Activated CD4-positive, alpha-beta T cell treated with anti-CD3 and anti-CD28 coated beads, Interleukin-2, amount 50 U/mL, for 48 hours (primary cell): ENCODE results near the gene FCN3.

ENCODE experiments used
- DNase-seq, 2 experiments: peaks; one replicate each; pipeline ENCODE4 v3.0.0-alpha.2; 2020

Gene FCN3

DNA sequence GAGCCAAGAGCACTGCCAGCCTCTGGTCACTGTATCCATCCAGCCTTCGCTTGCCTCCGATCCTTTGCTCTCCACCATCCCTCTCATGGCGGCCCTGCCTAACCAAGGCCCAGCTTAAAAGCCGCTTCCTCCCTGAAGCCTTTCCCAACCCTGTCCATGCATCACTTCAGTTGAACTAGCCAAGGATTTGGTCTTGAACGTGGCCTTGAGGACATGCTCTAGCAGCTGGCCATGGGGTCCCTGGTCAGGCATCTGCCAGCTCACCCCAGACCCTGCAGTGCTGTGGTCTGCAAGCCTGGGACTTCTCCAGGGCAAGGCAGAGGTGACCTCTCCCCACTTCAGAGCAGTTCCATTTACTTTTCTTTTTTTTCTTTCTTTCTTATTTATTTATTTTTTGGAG, 37.9 kb downstream of the FCN3 start:
- no peak for DNase-seq

DNA sequence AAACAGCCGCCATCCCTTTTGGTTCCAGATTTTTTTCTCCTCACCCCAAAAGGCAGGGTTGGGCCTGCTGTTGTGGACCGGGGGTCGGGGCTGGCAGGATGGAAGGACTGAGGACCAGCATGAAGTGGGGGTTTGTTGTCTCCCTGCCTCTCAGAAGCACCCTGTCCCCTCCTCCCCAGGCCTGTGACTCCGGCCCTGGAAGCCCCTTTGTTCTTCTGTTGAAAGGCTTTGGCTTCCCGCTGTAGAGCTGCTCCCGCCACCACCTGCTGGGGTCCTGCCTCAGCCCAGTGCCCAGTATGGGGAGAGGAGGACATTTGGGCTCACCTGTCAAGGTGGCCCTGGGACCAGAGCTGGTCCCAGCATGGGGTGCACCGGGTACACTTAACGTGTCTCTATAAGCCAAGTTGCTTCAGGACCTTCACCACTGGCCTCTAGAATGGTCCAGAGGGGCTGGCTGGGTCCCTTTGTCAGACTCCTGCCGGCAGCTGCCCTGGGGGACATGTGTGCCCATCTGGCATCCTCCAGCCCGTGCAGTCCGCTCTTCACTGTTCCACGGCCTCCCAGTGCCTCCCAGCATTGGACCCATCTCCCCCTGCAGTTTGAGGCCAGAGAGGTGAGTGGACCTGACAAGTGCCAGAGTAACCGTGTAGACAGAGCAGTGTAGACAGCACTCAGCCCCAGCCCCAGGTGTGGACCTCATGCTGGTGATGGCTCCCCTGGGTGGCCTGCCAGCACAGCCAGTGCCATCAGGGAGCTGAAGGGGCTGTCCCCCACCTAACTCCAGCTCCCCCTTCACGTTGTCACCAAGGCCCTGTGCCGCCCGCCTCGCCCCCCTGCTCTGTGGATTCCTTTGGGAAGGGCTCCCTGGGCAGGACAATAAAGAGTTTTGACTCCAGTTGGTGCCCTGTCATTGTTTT, 38.9 kb downstream of the FCN3 start:
- no peak for DNase-seq

DNA sequence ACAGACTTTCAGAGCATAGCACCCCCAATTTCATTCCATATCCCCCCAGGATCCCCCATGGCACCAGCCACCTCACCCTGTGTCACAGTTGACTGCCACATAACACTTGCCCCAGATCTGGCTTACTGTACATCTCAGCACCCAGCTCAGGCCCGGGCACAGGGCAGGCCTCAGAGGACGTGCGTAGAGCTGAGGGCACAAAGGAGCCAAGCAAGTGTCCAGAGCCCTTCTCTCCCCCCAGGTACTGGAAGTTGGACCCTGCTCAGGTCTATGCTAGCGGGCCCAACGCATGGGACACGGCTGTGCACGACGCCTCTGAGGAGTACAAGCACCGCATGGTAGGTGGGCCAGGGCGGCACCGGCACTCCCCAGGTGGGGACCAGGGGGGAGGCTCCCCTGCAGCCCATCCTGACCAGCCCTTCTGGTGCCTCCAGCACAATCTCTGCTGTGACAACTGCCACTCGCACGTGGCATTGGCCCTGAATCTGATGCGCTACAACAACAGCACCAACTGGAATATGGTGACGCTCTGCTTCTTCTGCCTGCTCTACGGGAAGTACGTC, 40.8 kb downstream of the FCN3 start:
- DNase-seq: no peak

DNA sequence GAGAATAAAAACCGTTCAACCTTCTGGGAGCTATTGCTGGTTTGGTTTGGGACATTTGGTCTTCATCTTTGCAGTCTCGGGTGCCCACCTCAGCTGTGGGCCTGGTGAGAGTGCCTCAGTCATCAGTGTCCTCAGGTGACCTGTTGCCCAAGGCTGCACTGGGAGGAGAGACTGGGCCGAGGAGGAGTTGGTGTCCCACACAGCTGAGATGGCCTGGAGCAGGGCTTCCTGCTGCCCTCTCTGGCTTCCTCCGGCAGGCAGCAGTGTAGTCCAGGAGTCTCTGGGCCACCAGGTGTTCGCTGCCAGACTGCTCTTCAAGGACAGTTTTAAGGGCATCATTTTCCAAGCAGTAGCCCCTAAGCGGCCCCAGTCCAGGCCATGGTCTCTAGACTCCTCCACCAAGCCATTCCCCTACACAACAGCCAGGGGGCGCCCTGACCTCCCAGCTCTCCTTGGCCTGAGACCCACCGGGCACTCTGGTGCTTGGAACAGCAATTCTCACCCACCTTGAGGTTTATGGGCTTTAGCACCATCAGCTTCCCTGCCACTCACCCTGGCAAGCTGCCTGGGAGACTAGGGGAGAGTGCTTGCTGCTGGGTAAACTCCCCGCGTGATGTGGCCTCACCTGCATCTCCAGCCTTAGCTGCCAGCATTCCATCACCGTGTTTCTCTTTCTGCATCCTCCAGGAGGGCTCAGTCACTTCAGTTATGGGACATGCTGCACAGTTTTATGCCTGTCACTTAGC, 41.9 kb downstream of the FCN3 start:
- peak; percentile 61 to 65 for DNase-seq

DNA sequence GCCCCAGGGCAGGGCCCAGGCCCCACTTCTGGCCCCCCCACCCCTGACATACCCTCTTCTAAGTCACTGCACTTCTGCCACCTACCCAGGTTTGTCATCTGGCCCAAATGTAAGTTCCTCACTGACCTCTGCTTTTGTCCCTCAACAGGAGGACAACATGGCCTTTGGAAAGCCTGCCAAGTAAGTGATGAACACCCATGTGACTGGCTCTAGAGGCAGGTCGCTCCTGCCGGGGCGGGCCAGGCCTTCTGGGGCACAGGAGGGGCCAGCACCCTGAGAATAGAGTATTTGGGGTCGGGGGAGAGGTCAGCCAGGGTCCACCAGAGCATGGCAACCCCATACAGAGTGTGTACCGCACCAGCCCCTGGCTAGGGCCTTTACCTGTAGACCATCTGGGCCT, 42.7 kb downstream of the FCN3 start:
- no peak for DNase-seq

DNA sequence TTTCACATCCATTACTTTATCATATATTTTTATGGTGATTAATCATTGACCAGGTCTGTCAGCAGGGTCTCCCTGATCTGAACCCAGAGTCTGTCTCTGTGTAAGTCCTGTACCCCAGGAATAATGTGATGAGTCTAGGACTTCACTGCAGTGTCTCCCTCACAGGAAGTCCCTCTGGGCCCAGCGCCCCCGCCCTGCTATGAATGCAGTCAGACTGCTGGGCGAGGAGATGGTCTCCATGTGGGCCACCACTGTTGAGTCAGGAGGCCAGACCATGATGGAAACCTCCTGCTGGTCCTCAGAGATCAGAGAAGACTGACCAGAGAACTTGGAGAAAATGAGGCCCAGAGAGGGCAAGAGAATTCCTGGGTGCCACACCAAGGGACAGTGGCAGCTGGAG, 43.2 kb downstream of the FCN3 start:
- no peak for DNase-seq

DNA sequence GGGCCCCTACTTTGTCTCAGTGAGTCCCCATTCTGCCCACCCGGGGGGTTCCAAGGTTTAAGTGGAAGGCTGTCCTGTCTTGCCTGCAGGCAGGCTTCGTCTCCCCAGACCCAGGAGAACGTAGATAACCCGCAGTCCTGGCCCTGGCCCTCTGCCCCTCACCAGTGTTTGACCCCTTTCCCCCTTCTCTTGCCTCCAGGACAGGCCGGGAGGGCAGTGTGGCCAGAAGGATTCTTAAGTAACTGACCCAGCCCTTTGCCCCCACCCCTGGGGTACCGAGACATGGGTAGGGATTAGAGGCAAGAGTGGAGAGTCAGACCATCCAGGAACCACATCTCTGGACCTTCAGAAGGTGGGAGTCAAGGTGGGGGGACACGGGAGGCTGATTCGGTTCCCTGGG, 43.8 kb downstream of the FCN3 start:
- DNase-seq: no peak

DNA sequence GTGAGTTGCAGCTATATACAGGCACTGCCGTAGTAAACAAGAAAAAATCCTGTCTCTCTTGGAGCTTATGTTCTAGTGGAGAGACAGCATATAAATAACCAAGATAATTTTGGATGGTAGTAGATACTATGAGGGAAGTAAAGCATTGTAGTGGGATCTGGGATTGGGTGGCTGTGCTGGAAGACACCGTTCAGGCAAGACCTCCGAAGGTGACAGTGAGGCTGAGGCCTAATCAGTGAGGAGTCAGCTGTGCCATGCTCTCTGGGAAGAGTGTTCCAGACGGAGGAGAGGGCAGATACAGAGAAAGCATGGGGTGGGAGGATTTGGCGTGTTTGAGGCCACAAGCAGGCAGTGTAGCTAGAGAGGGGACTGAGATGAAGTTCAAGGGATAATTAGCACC, 46.7 kb downstream of the FCN3 start:
- DNase-seq: no peak

DNA sequence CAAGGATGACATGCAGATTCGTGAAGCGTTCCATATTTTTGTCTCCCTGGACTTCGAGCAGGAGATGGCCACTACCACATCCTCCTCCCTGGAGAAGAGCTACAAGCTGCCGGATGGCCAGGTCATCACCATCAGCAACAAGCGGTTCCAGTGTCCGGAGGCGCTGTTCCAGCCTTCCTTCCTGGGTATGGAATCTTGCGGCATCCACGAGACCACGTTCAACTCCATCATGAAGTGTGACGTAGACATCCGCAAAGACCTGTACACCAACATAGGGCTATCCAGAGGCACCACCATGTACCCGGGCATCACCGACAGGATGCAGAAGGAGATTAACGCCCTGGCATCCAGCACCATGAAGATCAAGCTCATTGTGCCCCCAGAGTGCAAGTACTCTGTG, 49.3 kb downstream of the FCN3 start:
- no peak for DNase-seq

DNA sequence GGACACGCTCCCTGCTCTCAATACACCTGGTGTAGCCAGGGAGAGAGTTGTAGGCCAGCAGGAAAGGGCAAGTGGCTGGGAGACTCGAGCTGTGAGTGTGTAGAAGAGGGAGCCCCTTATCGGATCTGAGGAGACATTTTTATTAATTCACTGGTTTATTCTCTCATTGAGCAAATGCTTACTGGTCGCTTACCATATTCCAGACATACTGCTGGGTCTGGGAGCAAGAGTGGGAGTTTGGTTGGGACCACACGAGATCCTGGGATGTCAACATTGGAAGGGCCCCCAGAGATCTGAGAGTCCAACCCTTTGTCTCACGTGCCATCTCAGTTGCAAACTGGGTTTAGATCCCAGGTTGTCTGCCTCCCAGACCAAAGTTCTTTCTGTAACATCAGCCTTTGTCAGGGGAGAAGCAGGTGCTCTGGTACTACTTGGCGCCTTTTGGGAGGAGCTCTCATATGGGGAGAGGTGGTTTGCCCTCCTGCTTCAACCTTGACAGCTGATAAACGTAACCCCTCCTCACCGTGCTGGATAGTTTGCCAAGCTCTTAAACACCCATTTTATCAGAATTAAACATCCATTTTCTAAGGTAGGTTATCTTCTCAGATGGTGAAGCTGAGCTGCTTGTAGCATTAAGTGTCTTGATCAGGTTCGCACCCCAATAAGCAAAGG, 51.9 kb downstream of the FCN3 start:
- no peak for DNase-seq

DNA sequence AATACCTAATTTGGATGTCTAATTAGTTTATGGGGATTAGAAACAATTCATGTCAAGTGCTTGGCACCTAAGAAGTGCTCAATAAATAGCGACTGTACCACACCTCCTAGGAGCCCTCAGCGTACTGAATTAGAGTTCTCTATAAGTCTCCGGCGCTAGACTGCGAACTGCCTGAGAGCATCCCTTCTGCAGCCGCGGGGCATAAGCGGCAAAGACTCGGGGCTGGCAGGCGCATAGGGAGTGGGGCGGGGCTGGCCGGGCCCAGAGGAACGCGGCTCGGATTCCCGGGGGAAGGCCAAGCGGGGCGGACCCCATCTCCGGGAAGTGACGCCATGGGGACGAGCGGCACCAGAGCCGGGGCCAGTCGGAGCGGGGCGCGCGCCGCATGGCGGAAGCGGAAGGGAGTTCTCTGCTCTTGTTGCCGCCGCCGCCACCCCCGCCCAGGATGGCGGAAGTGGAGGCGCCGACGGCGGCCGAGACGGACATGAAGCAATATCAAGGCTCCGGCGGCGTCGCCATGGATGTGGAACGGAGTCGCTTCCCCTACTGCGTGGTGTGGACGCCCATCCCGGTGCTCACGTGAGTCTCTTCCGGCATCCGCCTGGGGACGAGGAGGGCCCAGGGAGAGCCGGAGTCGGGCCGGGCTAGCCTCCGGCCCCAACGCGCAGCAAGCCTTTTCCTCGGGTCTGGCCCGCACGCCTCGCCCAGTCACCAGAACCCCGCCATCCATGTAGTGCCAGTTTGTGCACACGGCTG, 52.6 kb downstream of the FCN3 start, which contains the start of gene TMEM222:
TSS of gene TMEM222 (plus strand) at position 351 of the 756 bp plus-strand sequence. CDS start at position 386, 35 bp downstream.
- peak; percentile 96 to 97 for DNase-seq
